Suppressor macrophage treated with lipopolysaccharide for 1 hour (primary cell): ENCODE measurements around the gene PTPRD.

Experiments
- DNase-seq, 3 donors: peaks; one replicate each; pipeline ENCODE4 v3.0.0-alpha.2; 2020 to 2022

PTPRD gene

GRCh38 chr9:10045598-10045997 lies 567.2 kb downstream of the PTPRD start:
- no peak for DNase-seq

GRCh38 chr9:10041726-10042229 lies 571.0 kb downstream of the PTPRD start:
- DNase-seq: no peak

GRCh38 chr9:10036095-10036494 lies 576.7 kb downstream of the PTPRD start:
- DNase-seq: no peak

- no peak for DNase-seq
Measured at GRCh38 chr9:10032166-10032565, 580.6 kb downstream of the PTPRD start.

GRCh38 chr9:10026443-10026984 lies 586.3 kb downstream of the PTPRD start:
- peak in 1 of 3 donors; percentile 7 for DNase-seq

- no peak for DNase-seq
Measured at GRCh38 chr9:10015755-10016154, 597.0 kb downstream of the PTPRD start.

- DNase-seq: no peak
Measured at GRCh38 chr9:10014889-10015288, 597.9 kb downstream of the PTPRD start.

- no peak for DNase-seq
Measured at GRCh38 chr9:10009401-10009800, 603.4 kb downstream of the PTPRD start.

- no peak for DNase-seq
Measured at GRCh38 chr9:10008101-10008799, 604.6 kb downstream of the PTPRD start.

- DNase-seq: no peak
Measured at GRCh38 chr9:10007356-10007755, 605.4 kb downstream of the PTPRD start.

- no peak for DNase-seq
Measured at GRCh38 chr9:10005206-10005605, 607.6 kb downstream of the PTPRD start.

- DNase-seq: no peak
Measured at GRCh38 chr9:10003047-10003446, 609.8 kb downstream of the PTPRD start.

GRCh38 chr9:10000669-10001068 lies 612.1 kb downstream of the PTPRD start:
- DNase-seq: no peak

- DNase-seq: peak; percentile 50 to 62 (median 52)
Measured at GRCh38 chr9:9998491-9999287, 614.1 kb downstream of the PTPRD start.

GRCh38 chr9:9997585-9997984 lies 615.2 kb downstream of the PTPRD start:
- no peak for DNase-seq

GRCh38 chr9:9996259-9996658 lies 616.5 kb downstream of the PTPRD start:
- DNase-seq: no peak

GRCh38 chr9:9992936-9993335 lies 619.9 kb downstream of the PTPRD start:
- no peak for DNase-seq

GRCh38 chr9:9973062-9973461 lies 639.7 kb downstream of the PTPRD start:
- no peak for DNase-seq

- DNase-seq: no peak
Measured at GRCh38 chr9:9970514-9970913, 642.3 kb downstream of the PTPRD start.

- no peak for DNase-seq
Measured at GRCh38 chr9:9963841-9964240, 649.0 kb downstream of the PTPRD start.

GRCh38 chr9:9961934-9962333 lies 650.9 kb downstream of the PTPRD start:
- no peak for DNase-seq

GRCh38 chr9:9961487-9961886 lies 651.3 kb downstream of the PTPRD start:
- no peak for DNase-seq

- no peak for DNase-seq
Measured at GRCh38 chr9:9951556-9952160, 661.1 kb downstream of the PTPRD start.
